Subcutaneous abdominal adipose tissue (tissue), 5 donors: ENCODE data around the gene TXNL4B.

Source experiments
- H3K27ac ChIP-seq: one replicate; pipeline ENCODE4 v1.7.0; 2013; ENCODE audit warnings: low read depth, mild to moderate bottlenecking, inconsistent platforms, low read length, moderate library complexity
- H3K27me3 ChIP-seq, 5 donors: one replicate each; pipeline ENCODE4 v1.7.0; 2013; ENCODE audit warnings: low read length in 5 of 5, inconsistent platforms in 1 of 5; ENCODE audit not compliant: control insufficient read depth in 5 of 5, insufficient read depth in 4 of 5
- H3K36me3 ChIP-seq, 5 donors: one replicate each; pipeline ENCODE4 v1.7.0; 2013; ENCODE audit warnings: low read length in 5 of 5; ENCODE audit not compliant: control insufficient read depth in 5 of 5, insufficient read depth in 5 of 5
- H3K4me1 ChIP-seq, 5 donors: one replicate each; pipeline ENCODE4 v1.7.0; 2013; ENCODE audit warnings: low read length in 5 of 5, mild to moderate bottlenecking in 3 of 5, moderate library complexity in 1 of 5; ENCODE audit not compliant: control insufficient read depth in 5 of 5, insufficient read depth in 5 of 5
- H3K4me3 ChIP-seq, 5 donors: one replicate each; pipeline ENCODE4 v1.7.0; 2013; ENCODE audit warnings: low read length in 5 of 5, low read depth in 1 of 5
- H3K9ac ChIP-seq, 5 donors: one replicate each; pipeline ENCODE4 v1.7.0; 2013; ENCODE audit warnings: low read length in 5 of 5, mild to moderate bottlenecking in 4 of 5, moderate library complexity in 3 of 5
- H3K9me3 ChIP-seq, 5 donors: one replicate each; pipeline ENCODE4 v1.7.0; 2013; ENCODE audit warnings: low read length in 5 of 5; ENCODE audit not compliant: control insufficient read depth in 5 of 5
- donor health status: healthy.
- donor health status: healthy.
- donor health status: healthy.
- donor health status: healthy.
- donor health status: healthy.

The TXNL4B gene

DNA sequence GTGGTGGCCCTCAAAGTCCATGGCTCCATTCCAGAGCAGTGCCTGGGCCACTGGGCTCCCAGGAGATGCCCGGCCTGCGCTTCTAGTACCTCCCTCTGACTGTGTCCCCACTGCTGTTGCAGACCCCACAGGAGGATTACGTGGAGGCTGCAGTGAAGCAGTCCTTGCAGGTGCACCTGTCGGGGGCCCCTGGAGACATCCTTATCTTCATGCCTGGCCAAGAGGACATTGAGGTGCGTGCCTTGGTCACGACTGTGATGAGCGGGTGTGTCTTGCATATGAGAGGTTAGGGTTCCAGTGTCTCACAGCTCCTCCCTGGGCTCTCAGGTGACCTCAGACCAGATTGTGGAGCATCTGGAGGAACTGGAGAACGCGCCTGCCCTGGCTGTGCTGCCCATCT, 11.5 kb upstream of the TXNL4B start:
- H3K27me3 ChIP-seq, result no peaks in the 10 kb centered on the region
- peaks cover 6 to 100% (median 99%) of the 10 kb centered on the region in 5 donors for H3K36me3 ChIP-seq
- no peak overlapping the region for H3K27ac ChIP-seq

DNA sequence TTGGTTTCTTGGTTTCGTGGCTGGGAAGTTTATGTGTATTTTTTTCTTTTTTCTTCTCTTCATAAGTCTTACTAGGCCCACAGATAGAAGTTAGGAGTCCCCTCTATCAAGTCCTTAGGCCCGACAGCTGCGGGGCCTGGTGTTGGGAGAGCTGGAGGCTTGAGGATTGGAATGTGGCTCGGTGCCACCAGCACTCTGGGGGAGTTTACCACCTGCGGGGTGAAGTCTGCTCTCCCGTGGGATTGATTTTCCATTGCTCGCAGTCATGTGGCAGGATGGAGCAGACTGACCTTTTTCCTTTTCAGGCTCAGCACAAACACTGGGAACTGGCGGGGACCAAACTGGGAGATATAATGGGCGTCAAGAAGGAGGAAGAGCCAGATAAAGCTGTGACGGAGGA, 7.8 kb upstream of the TXNL4B start:
- Histone ChIP-seq H3K27me3 (no peaks in the 10 kb centered on the region), H3K9ac (no peak overlapping the region), H3K4me3 (no peak overlapping the region), H3K27ac (no peak overlapping the region), H3K9me3 (no peaks in the 10 kb centered on the region), H3K36me3 (peaks cover 15 to 99% (median 98%) of the 10 kb centered on the region in 5 donors), H3K4me1 (no peaks in the 10 kb centered on the region)

More for the DNA sequence above, 11.5 kb upstream of the TXNL4B start:
- Histone ChIP-seq H3K9ac (no peak overlapping the region), H3K4me1 (no peaks in the 10 kb centered on the region), H3K9me3 (no peaks in the 10 kb centered on the region), H3K4me3 (no peak overlapping the region)

DNA sequence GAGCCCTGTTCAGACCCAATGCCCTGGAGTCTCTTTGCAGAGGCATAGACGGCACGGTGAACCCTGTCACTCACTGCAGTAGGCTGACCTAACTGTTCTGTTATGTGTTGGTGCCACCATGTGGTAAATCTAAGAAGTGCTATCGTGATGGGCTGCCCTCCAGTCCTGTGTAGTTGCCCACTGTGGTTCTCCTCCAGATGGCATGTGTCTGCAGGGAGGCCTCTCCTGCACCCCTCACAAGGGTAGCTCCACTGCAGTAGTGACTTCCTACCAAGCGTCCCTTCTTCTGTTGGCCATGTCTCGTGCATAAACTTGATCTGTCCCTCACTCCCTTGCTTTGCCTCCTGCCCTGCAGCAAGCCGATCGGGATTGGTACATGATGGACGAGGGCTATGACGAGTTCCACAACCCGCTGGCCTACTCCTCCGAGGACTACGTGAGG, 6.0 kb upstream of the TXNL4B start:
- Histone ChIP-seq H3K27me3 (no peaks in the 10 kb centered on the region), H3K27ac (no peak overlapping the region), H3K36me3 (peaks cover 15 to 86% (median 83%) of the 10 kb centered on the region in 5 donors), H3K9me3 (no peaks in the 10 kb centered on the region), H3K4me1 (peaks cover 5 to 14% (median 10%) of the 10 kb centered on the region in 5 donors), H3K9ac (no peak overlapping the region), H3K4me3 (no peak overlapping the region)

DNA sequence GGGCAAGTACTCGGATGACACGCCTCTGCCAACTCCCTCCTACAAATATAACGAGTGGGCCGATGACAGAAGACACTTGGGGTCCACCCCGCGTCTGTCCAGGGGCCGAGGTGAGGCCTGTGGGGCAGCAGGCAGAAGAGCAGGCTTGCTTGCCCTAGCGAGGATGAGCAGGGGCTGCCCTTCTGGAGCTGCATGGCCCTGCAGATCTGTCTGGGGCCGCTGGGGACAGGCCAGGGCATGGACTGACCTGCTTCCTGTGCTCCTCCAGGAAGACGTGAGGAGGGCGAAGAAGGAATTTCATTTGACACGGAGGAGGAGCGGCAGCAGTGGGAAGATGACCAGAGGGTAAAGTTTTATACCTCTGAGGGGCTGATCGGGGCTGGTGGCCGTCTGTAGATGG, 5.5 kb upstream of the TXNL4B start:
- Histone ChIP-seq H3K9me3 (no peaks in the 10 kb centered on the region), H3K4me3 (no peak overlapping the region), H3K27ac (no peak overlapping the region), H3K4me1 (peaks cover 6 to 19% (median 14%) of the 10 kb centered on the region in 5 donors), H3K27me3 (no peaks in the 10 kb centered on the region), H3K9ac (no peak overlapping the region), H3K36me3 (peaks cover 15 to 81% (median 78%) of the 10 kb centered on the region in 5 donors)

DNA sequence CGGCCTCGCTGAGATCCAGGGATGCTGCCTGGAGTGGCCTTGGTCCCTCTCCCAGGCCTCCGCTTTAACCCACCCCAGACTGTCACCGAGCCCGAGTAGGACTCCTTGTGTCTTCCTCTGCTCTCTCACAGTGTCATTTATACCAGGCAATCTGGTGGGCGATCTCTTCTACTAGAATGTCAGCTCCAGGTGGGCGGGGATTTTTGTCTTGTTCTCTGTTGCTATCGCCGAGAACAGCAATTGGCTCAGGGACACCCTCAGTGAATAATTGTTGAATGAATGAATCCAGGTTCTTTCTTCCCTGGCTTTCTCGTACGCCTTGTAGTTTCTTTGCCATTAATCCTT, 818 bp upstream of the TXNL4B start:
- H3K9ac ChIP-seq, result peak overlapping the region; percentile 91 to 99 (median 98)
- H3K4me3 ChIP-seq, result peak overlapping the region; percentile 90 to 98 (median 96)
- peaks cover 24 to 49% (median 45%) of the 10 kb centered on the region in 5 donors for H3K36me3 ChIP-seq
- peaks cover 16 to 39% (median 32%) of the 10 kb centered on the region in 5 donors for H3K4me1 ChIP-seq
- H3K27ac ChIP-seq, result peak overlapping the region; percentile 94
- no peaks in the 10 kb centered on the region for H3K9me3 ChIP-seq
- no peaks in the 10 kb centered on the region for H3K27me3 ChIP-seq

DNA sequence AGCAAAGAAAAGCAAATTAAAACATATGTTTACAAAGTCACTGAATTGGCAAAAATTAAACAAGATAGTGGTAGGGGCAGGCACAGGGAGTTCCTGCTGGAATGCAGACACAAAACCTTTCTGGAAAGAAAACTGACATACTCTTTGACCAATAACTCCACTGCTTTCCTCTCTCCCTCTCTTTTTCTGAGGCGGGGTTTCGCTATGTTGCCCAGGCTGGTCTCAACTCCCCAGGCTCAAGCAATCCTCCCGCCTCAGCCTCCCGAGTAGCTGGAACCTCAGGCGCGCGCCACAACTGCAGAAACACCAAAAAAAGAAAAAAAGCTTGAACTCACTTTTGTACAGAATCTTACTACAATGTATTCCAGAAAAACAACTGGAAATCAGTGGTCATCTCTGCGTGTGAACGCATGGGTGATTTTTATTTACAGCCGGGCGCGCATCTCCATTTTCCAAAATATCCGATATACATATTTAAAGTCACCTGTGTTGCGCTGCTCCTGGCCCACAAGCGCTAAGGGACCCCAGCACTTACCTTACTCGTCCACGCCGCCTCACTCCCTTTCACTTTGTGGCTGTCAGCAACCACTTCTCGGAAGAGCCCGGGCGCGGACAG, 480 bp downstream of the TXNL4B start:
- Histone ChIP-seq H3K36me3 (peaks cover 34 to 50% (median 46%) of the 10 kb centered on the region in 5 donors), H3K27me3 (no peaks in the 10 kb centered on the region), H3K4me1 (peaks cover 16 to 39% (median 32%) of the 10 kb centered on the region in 5 donors), H3K9me3 (no peaks in the 10 kb centered on the region), H3K4me3 (peak overlapping the region; percentile 90 to 98 (median 96)), H3K9ac (peak overlapping the region; percentile 84 to 99 (median 98)), H3K27ac (peak overlapping the region; percentile 94)

DNA sequence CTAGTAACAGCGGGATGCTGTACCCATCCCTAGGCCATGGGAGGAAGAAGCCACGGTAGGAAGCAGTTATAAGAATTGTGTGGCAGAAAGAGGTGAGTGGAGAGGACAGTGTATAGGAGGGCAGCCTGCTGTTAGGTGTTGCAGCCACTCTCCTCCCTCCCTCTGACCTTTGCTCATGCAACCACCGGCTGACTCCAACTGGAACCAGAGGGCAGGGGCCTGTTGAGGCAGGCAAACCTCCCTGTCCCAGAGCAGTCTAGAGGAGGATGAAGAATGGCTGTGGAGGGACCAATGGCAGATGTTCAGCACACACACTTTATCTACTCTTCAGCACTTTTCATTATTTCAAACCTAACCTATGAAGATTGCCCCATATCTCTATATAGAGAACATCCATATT, 2.2 kb downstream of the TXNL4B start:
- Histone ChIP-seq H3K36me3 (peaks cover 29 to 48% (median 38%) of the 10 kb centered on the region in 5 donors), H3K9ac (peak overlapping the region in 1 of 5 donors; percentile 12), H3K27me3 (no peaks in the 10 kb centered on the region), H3K9me3 (no peaks in the 10 kb centered on the region), H3K4me3 (no peak overlapping the region), H3K27ac (no peak overlapping the region), H3K4me1 (peaks cover 16 to 39% (median 32%) of the 10 kb centered on the region in 5 donors)

DNA sequence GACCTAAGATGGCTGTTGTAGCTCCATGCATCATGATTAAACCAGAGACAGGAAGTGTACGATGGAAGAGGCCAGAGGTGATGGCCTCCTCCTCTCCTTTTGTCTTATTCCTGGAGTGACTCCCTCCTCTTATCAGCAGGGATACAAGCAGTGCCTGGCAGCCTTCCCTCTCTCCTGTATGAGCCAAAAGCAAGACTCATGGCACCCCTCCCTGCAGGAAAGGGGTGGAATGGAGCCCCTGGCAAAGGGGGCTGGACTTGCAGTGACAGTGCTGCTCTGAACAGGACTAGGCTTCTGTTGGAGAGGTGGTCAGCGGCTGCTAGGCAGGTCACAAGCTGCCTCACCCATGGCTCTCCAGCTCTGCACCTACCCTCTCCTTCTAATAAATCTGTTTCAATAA, 8.4 kb downstream of the TXNL4B start:
- H3K27me3 ChIP-seq, result no peaks in the 10 kb centered on the region
- peaks cover 25 to 54% (median 48%) of the 10 kb centered on the region in 5 donors for H3K36me3 ChIP-seq
- H3K4me3 ChIP-seq, result no peak overlapping the region
- peaks cover 0 to 1% (median 0%) of the 10 kb centered on the region in 5 donors for H3K4me1 ChIP-seq
- peaks cover 0 to 7% (median 0%) of the 10 kb centered on the region in 5 donors for H3K9me3 ChIP-seq
- no peak overlapping the region for H3K9ac ChIP-seq
- H3K27ac ChIP-seq, result no peak overlapping the region

DNA sequence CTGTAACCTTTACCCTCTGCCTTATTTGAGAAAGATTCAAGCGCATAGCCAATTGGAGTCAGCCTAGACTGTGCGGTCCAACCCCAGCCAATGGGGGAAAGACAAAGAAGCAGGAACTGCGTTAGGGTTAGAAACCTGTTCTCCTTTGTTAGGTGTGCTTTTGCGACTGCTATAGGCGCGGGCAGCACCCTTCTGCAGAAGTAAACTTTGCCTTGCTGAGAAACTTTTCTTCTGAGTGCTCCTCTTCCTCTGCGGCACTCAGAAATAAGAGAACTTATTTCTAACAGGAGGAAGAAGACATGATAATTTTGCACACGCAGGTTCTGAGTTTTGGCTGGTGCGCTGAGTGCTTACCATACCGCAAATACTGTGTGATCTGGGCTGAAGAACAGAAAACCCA, 9.0 kb downstream of the TXNL4B start:
- Histone ChIP-seq H3K4me3 (no peak overlapping the region), H3K36me3 (peaks cover 20 to 49% (median 42%) of the 10 kb centered on the region in 5 donors), H3K27me3 (no peaks in the 10 kb centered on the region)

DNA sequence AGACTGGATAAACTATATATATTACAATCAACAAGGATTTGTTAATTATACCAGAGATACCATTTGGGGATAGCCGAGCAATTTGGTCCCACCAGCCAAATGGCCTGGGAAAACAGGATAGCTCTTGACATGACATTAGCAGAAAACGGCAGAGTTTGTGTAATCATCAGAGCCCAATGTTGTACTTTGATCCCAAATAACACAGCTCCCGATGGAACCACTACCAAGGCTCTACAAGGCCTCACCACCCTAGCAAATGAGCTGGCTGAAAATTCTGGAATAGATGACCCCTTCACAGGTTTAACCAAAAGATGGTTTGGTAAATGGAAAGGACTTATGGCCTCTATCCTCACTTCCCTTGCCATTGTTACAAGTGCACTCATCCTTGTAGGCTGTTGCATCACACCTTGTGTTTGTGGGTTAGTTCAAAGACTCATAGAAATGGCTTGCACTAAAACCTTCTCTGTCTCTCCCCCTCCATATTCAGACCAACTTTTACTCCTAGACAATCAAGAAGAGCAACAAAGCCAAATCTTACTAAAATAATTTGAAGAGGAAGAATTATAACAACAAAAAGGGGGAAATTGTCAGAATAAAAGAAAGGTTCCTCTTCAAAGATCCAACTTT, 9.5 kb downstream of the TXNL4B start:
- H3K36me3 ChIP-seq, result peaks cover 15 to 43% (median 37%) of the 10 kb centered on the region in 5 donors
- no peak overlapping the region for H3K9ac ChIP-seq
- peaks cover 0 to 1% (median 0%) of the 10 kb centered on the region in 5 donors for H3K4me1 ChIP-seq
- H3K4me3 ChIP-seq, result no peak overlapping the region
- no peak overlapping the region for H3K27ac ChIP-seq
- H3K27me3 ChIP-seq, result no peaks in the 10 kb centered on the region
- H3K9me3 ChIP-seq, result peaks cover 0 to 7% (median 0%) of the 10 kb centered on the region in 5 donors

More for the DNA sequence above, 9.0 kb downstream of the TXNL4B start:
- no peak overlapping the region for H3K27ac ChIP-seq
- peaks cover 0 to 1% (median 0%) of the 10 kb centered on the region in 5 donors for H3K4me1 ChIP-seq
- H3K9me3 ChIP-seq, result peaks cover 0 to 7% (median 0%) of the 10 kb centered on the region in 5 donors
- H3K9ac ChIP-seq, result no peak overlapping the region
